ENCODE results near the gene ZNF574.

DNA sequence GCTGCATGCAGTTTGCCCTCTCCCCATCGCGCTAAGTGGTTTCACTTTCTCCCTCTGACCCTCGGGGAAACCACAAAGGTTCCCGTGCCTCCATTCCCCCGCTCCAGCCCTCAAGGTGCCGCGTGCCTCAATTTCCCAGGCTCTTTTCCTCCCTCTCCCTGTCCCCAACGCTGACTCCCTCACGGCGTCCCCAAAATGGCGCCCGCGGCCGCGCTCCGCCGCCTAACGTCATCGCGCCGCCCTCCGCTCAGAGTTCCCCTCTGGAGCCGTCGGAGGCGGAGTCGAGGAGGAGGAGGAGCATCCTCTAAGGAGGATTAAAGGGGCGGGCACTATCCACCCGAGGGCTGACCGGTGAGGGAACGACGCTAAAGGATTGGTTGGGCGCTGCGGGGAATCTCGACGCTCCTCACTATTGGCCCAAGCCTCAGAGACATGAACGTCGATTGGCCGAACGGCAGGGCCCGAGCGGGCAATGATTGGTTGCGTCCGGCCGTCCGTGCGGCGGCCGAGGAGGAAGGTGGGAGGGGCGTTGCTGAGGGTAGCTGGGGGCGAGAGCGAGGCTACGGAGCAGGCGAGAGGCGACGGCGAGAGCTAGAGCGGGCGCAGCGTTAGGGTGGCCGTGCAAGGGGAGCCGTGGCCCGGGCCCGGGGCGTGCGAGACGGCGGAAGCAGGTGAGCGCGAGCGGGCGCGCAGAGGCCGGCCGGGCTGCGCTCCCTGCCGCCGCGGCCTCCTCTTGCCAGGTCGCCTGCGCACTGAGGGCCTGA, at the start of gene ZNF574:
- TF ChIP-seq CTCF (IDR thresholded peaks at IDR 0.05; ENCODE audit: low read depth, low read length) (no peak), EZH2phosphoT487 (IDR thresholded peaks at IDR 0.05; ENCODE audit: low read depth) (no peak)
